Stimulated activated CD4-positive, alpha-beta T cell treated with anti-CD3 and anti-CD28 coated beads, TNF-alpha, amount 100 ng/mL, for 4 hours (primary cell): ENCODE data around the gene KIF7.
"Not testable (repeated sequence)": the region's sequence is repeated elsewhere in the genome, so short reads cannot be mapped to it uniquely, and the experiment has no call there.

ENCODE experiments used
- DNase-seq, 3 experiments: peaks; one replicate each; pipeline ENCODE4 v3.0.0-alpha.2; 2020; ENCODE audit warnings: low read depth in 3 of 3

KIF7 gene

GRCh38 chr15:89623165-89623564, 32.1 kb downstream of the KIF7 start:
- no peak for DNase-seq

- DNase-seq: no peak
Observed at GRCh38 chr15:89621547-89621946, 33.7 kb downstream of the KIF7 start.

GRCh38 chr15:89616228-89616627, 39.0 kb downstream of the KIF7 start:
- no peak for DNase-seq

GRCh38 chr15:89615135-89615534, 40.1 kb downstream of the KIF7 start:
- no peak for DNase-seq

GRCh38 chr15:89614164-89614563, 41.1 kb downstream of the KIF7 start:
- DNase-seq: no peak

GRCh38 chr15:89613031-89613430, 42.2 kb downstream of the KIF7 start:
- no peak for DNase-seq

- DNase-seq: no peak
Observed at GRCh38 chr15:89611317-89611716, 44.0 kb downstream of the KIF7 start.

- DNase-seq: no peak
Observed at GRCh38 chr15:89599021-89599420, 56.2 kb downstream of the KIF7 start.

- no peak for DNase-seq
Observed at GRCh38 chr15:89593018-89593417, 62.2 kb downstream of the KIF7 start.

- DNase-seq: no peak
Observed at GRCh38 chr15:89591834-89592233, 63.4 kb downstream of the KIF7 start.

GRCh38 chr15:89587955-89588354, 67.3 kb downstream of the KIF7 start:
- DNase-seq: no peak

- DNase-seq: no peak
Observed at GRCh38 chr15:89586651-89587050, 68.6 kb downstream of the KIF7 start.

- DNase-seq: not testable (repeated sequence)
Observed at GRCh38 chr15:89580747-89581146, 74.5 kb downstream of the KIF7 start.

GRCh38 chr15:89578146-89578545, 77.1 kb downstream of the KIF7 start:
- DNase-seq: no peak
